NB4 (cell line): ENCODE measurements around the gene OPA1.

Experiments
- CTCF ChIP-seq: IDR thresholded peaks from one replicate; pipeline ENCODE4 v1.5.1; 2012; ENCODE audit warnings: low read depth, low read length
- MAX ChIP-seq: IDR thresholded peaks from 2 replicates; pipeline ENCODE4 v1.6.1; 2011; ENCODE audit warnings: low read depth, low read length
- MYC ChIP-seq: IDR thresholded peaks from 2 replicates; pipeline ENCODE4 v1.6.1; 2011; ENCODE audit warnings: low read depth, low read length
- POLR2A ChIP-seq: IDR thresholded peaks from 2 replicates; pipeline ENCODE4 v1.6.1; 2011; ENCODE audit warnings: mild to moderate bottlenecking; ENCODE audit not compliant: insufficient read length; ENCODE audit errors: extremely low read depth

GRCh38 chr3:193662757-193663322 is 69.8 kb downstream of the OPA1 start:
- TF ChIP-seq CTCF (no peak), POLR2A (no peak), MYC (no peak), MAX (no peak)
